Mesenchymal stem cell (in vitro differentiated cells and primary cell): ENCODE measurements around the gene MT2A.

Experiments used
- DNase-seq: peaks from one replicate; pipeline ENCODE4 v3.0.0-alpha.2; 2013
- H2AFZ ChIP-seq: one replicate; pipeline ENCODE4 v1.6.1; 2013; ENCODE audit warnings: low read depth, mild to moderate bottlenecking, control low read depth, inconsistent platforms, low read length, moderate library complexity
- H2AK5ac ChIP-seq: 2 replicates; pipeline ENCODE4 v1.6.1; 2013; ENCODE audit warnings: low read length, moderate library complexity, mild to moderate bottlenecking, inconsistent platforms; ENCODE audit not compliant: severe bottlenecking
- H2BK120ac ChIP-seq: one replicate; pipeline ENCODE4 v1.6.1; 2013; ENCODE audit warnings: low read depth, mild to moderate bottlenecking, inconsistent platforms, low read length, moderate library complexity
- H2BK12ac ChIP-seq, 2 experiments: one replicate each; pipeline ENCODE4 v1.6.1; 2013; ENCODE audit warnings: inconsistent platforms in 2 of 2, low read length in 2 of 2, mild to moderate bottlenecking in 2 of 2, moderate library complexity in 2 of 2, control low read depth in 1 of 2
- H2BK15ac ChIP-seq: one replicate; pipeline ENCODE4 v1.6.1; 2013; ENCODE audit warnings: mild to moderate bottlenecking, low read depth, inconsistent platforms; ENCODE audit not compliant: poor library complexity, severe bottlenecking
- H2BK5ac ChIP-seq: 2 replicates; pipeline ENCODE4 v1.6.1; 2013; ENCODE audit warnings: low read depth, mild to moderate bottlenecking, low read length, control low read depth, inconsistent platforms; ENCODE audit not compliant: poor library complexity, severe bottlenecking
- H3K14ac ChIP-seq, 2 experiments: one replicate each; pipeline ENCODE4 v1.6.1; 2013; ENCODE audit warnings: inconsistent platforms in 2 of 2, low read length in 2 of 2, control low read depth in 1 of 2, mild to moderate bottlenecking in 1 of 2, moderate library complexity in 1 of 2
- H3K18ac ChIP-seq, 2 experiments: one replicate each; pipeline ENCODE4 v1.6.1; 2013; ENCODE audit warnings: inconsistent platforms in 2 of 2, low read length in 2 of 2, control low read depth in 1 of 2, low read depth in 1 of 2, mild to moderate bottlenecking in 1 of 2
- H3K23ac ChIP-seq, 2 experiments: one replicate each; pipeline ENCODE4 v1.6.1; 2013; ENCODE audit warnings: inconsistent platforms in 2 of 2, low read length in 2 of 2, mild to moderate bottlenecking in 2 of 2, moderate library complexity in 2 of 2, control low read depth in 1 of 2
- H3K27ac ChIP-seq: 2 replicates; pipeline ENCODE4 v1.5.1; 2013; ENCODE audit warnings: mild to moderate bottlenecking, moderate library complexity, low read length, control low read depth, inconsistent platforms; ENCODE audit not compliant: poor library complexity, severe bottlenecking
- H3K27me3 ChIP-seq, 2 experiments: 2 replicates each; pipeline versions ENCODE4 v1.6.1 to v1.7.0; 2013; ENCODE audit warnings: low read length in 2 of 2, mild to moderate bottlenecking in 2 of 2, moderate library complexity in 2 of 2, control low read depth in 1 of 2, inconsistent platforms in 1 of 2; ENCODE audit not compliant: control insufficient read depth in 1 of 2, insufficient read depth in 1 of 2
- H3K36me3 ChIP-seq, 2 experiments: 2 replicates each; pipeline versions ENCODE4 v1.6.1 to v1.7.0; 2013; ENCODE audit warnings: low read length in 2 of 2, control low read depth in 1 of 2, inconsistent platforms in 1 of 2, low read depth in 1 of 2, mild to moderate bottlenecking in 1 of 2; ENCODE audit not compliant: insufficient read depth in 2 of 2, control insufficient read depth in 1 of 2
- H3K4ac ChIP-seq, 2 experiments: one replicate each; pipeline ENCODE4 v1.6.1; 2013; ENCODE audit warnings: inconsistent platforms in 2 of 2, low read length in 2 of 2, mild to moderate bottlenecking in 2 of 2, moderate library complexity in 2 of 2, control low read depth in 1 of 2, low read depth in 1 of 2
- H3K4me1 ChIP-seq: 2 replicates; pipeline ENCODE4 v1.6.1; 2013; ENCODE audit warnings: low read depth, low read length, control low read depth; ENCODE audit not compliant: control insufficient read depth, insufficient read depth
- H3K4me2 ChIP-seq: 2 replicates; pipeline ENCODE4 v1.6.1; 2013; ENCODE audit warnings: low read length, mild to moderate bottlenecking, inconsistent platforms; ENCODE audit not compliant: poor library complexity, severe bottlenecking
- H3K4me3 ChIP-seq, 2 experiments: 2 replicates each; pipeline versions ENCODE4 v1.5.1 to v1.7.0; 2013; ENCODE audit warnings: low read length in 2 of 2, mild to moderate bottlenecking in 2 of 2, control low read depth in 1 of 2, low read depth in 1 of 2; ENCODE audit not compliant: insufficient read depth in 1 of 2
- H3K79me1 ChIP-seq: replicated peaks from 2 replicates; pipeline ENCODE4 v1.6.1; 2013; ENCODE audit warnings: mild to moderate bottlenecking, control low read depth, low read length, inconsistent platforms; ENCODE audit not compliant: poor library complexity, severe bottlenecking
- H3K9ac ChIP-seq: 2 replicates; pipeline ENCODE4 v1.7.0; 2013; ENCODE audit warnings: mild to moderate bottlenecking, low read length, moderate library complexity
- H3K9me3 ChIP-seq: 2 replicates; pipeline ENCODE4 v1.7.0; 2013; ENCODE audit warnings: mild to moderate bottlenecking, low read length; ENCODE audit not compliant: control insufficient read depth
- H4K8ac ChIP-seq: one replicate; pipeline ENCODE4 v1.6.1; 2013; ENCODE audit warnings: inconsistent platforms, mild to moderate bottlenecking, low read length, moderate library complexity
- H4K91ac ChIP-seq: one replicate; pipeline ENCODE4 v1.6.1; 2013; ENCODE audit warnings: mild to moderate bottlenecking, low read length, inconsistent platforms
- WGBS: methylation state at CpG from one replicate; pipeline ENCODE4 v1.1.7; 2013; ENCODE audit warnings: mixed read lengths; 5-methylcytosine and 5-hydroxymethylcytosine counted together

The MT2A gene

DNA sequence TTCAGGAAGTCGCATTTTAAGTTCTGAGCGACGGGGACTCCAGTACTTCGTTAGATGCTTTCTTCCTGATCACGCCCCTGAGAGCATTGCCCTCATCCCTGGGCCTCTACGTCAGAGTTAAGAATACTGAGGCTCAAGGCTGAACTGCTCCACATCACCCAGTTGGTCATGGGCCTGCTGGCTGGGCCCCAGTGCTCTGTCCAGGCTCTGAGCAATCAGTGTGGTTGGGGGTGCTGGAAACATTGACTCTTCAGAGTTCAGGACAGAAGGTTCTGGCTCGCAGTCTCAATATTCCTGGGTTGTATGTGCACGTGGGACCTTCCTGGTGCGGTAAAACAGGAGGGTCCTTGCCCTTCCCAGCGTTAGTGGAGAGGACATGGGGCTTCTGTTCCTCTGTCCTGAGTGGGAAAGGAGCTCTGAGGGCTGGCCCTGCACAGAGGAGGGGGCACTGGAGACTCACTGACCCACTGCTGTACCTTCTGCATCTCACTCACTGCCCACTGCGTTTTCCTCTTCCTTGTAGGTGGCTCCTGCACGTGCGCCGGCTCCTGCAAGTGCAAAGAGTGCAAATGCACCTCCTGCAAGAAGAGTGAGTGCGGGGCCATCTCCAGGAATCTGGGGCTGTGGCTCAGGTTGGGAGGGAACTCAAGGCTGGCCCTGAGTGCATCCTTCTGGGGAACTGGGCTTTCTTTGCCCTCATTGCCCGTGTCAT, 17.7 kb downstream of the MT2A start:
- Histone ChIP-seq H3K14ac (peak overlapping the region in 1 of 2 experiments; percentile 96), H3K79me1 (no peaks in the 10 kb centered on the region), H3K27me3 (peaks cover 0 to 1% of the 10 kb centered on the region in 2 experiments), H3K23ac (peak overlapping the region in 1 of 2 experiments; percentile 23), H3K4me2 (peak overlapping the region; percentile 76), H3K4me1 (peaks cover 22% of the 10 kb centered on the region), H3K9me3 (no peaks in the 10 kb centered on the region), H3K18ac (peak overlapping the region; percentile 82 to 90), H3K36me3 (no peaks in the 10 kb centered on the region), H4K8ac (peak overlapping the region; percentile 79), H2BK120ac (no peak overlapping the region), H2BK5ac (no peak overlapping the region), H3K4me3 (peak overlapping the region; percentile 61 to 81), H2BK12ac (peak overlapping the region; percentile 91 to 92), H3K9ac (peak overlapping the region; percentile 94), H2AFZ (peak overlapping the region; percentile 68), H3K4ac (peak overlapping the region; percentile 63 to 66), H2BK15ac (peak overlapping the region; percentile 65), H3K27ac (peak overlapping the region; percentile 55), H2AK5ac (peak overlapping the region; percentile 61), H4K91ac (peak overlapping the region; percentile 34)
- 16% methylated on average over 13 of the region's 16 CpGs for WGBS
- peak; percentile 91 for DNase-seq

DNA sequence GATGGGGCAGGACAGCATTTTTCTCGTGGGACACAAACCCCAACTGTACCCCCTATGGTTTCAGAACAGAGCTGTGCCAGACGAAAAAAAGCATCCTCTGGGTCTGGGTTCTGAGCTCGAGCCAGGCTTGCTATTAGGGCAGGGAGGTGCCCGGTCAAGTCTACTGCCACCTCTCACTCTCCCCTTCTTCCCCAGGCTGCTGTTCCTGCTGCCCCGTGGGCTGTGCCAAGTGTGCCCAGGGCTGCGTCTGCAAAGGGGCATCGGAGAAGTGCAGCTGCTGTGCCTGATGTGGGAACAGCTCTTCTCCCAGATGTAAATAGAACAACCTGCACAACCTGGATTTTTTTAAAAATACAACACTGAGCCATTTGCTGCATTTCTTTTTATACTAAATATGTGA, 18.3 kb downstream of the MT2A start:
- Histone ChIP-seq H3K4me2 (peak overlapping the region; percentile 51), H3K27me3 (peaks cover 0 to 5% of the 10 kb centered on the region in 2 experiments), H3K4ac (peak overlapping the region; percentile 22 to 46), H3K36me3 (no peaks in the 10 kb centered on the region), H3K23ac (no peak overlapping the region), H2AK5ac (no peak overlapping the region), H2AFZ (no peak overlapping the region), H3K18ac (peak overlapping the region in 1 of 2 experiments; percentile 79), H3K4me1 (peaks cover 22% of the 10 kb centered on the region), H2BK120ac (no peak overlapping the region), H3K9ac (peak overlapping the region; percentile 94), H2BK5ac (no peak overlapping the region), H3K14ac (peak overlapping the region in 1 of 2 experiments; percentile 6), H4K8ac (no peak overlapping the region), H3K79me1 (no peaks in the 10 kb centered on the region), H3K27ac (peak overlapping the region; percentile 72), H4K91ac (peak overlapping the region; percentile 64), H3K4me3 (peak overlapping the region in 1 of 2 experiments; percentile 81), H2BK15ac (no peak overlapping the region), H3K9me3 (no peaks in the 10 kb centered on the region), H2BK12ac (peak overlapping the region in 1 of 2 experiments; percentile 79)
- WGBS, result 45% methylated on average over 6 of the region's 7 CpGs
- DNase-seq, result no peak

DNA sequence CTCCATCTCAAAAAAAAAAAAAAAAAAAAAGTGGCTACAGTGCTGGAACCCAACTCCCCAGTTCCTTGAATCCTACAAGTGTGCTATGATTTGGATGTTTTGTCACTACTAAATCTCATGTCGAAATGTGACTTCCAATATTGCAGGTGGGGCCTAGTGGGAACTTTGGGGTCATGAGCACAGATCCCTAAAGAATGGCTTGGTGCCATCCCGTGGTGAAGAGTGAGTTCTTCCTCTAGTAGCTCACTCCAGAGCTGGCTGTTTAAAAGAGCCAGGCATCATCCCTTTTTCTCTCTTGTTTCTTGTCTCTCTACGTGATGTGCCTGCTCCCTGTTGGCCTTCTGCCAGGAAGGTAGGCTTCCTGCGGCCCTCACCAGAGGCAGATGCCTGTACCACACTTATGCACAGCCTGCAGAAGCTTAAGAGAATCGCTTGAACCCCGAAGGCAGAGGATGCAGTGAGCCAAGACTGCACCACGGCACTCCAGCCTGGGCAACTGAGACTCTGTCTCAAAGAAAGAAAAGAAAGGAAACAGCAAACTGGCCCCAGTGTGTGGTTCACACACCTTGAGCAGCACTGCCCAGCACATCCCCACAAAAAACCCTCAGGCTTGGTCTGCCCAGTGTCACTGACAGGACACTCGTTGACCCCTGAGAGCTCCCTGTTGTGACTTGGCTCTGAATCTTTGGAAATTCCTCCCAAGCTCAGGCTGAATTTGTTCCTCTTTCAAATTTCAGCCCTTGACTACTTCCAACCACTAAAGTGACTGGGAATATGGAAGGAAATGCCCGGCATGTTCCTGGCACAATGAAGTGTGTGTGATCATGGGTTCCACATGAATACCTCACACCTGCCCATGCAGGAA, 20.3 kb downstream of the MT2A start:
- Histone ChIP-seq H3K36me3 (no peaks in the 10 kb centered on the region), H2BK120ac (no peak overlapping the region), H3K27me3 (peaks cover 0 to 18% of the 10 kb centered on the region in 2 experiments), H3K4ac (no peak overlapping the region), H4K8ac (no peak overlapping the region), H3K79me1 (no peaks in the 10 kb centered on the region), H4K91ac (no peak overlapping the region), H3K27ac (no peak overlapping the region), H2BK15ac (no peak overlapping the region), H3K14ac (no peak overlapping the region), H3K9me3 (no peaks in the 10 kb centered on the region), H2BK12ac (peak overlapping the region in 1 of 2 experiments; percentile 59), H3K23ac (no peak overlapping the region), H3K4me1 (peaks cover 28% of the 10 kb centered on the region), H3K18ac (peak overlapping the region in 1 of 2 experiments; percentile 46), H2AK5ac (no peak overlapping the region), H2AFZ (no peak overlapping the region), H2BK5ac (no peak overlapping the region), H3K4me2 (no peak overlapping the region), H3K9ac (no peak overlapping the region), H3K4me3 (no peak overlapping the region)
- 81% methylated on average over 9 of the region's 9 CpGs for WGBS
- DNase-seq, result no peak

DNA sequence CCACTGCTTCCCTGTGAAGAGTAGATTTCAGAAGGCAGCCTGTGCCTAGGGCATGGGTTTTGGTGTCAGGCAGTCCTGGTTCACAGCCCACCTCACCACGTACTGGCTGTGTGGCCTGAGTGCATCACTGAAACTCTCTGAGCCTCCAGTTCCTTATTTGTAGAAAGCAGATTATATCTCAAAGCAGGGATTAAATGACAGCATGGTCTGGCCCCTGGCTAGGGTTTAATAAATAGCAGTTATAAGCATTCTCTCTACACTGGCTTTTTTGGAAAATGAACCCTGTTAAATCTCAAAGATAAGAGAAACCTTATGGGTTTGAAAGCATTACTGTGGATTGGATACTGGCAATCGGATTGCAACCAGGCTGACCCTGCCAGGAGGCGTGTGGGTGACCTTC, 21.1 kb downstream of the MT2A start:
- H2BK5ac ChIP-seq, result no peak overlapping the region
- H3K4me2 ChIP-seq, result no peak overlapping the region
- no peaks in the 10 kb centered on the region for H3K79me1 ChIP-seq
- DNase-seq, result no peak
- no peak overlapping the region for H3K27ac ChIP-seq
- H4K91ac ChIP-seq, result no peak overlapping the region
- H3K4me3 ChIP-seq, result no peak overlapping the region
- no peak overlapping the region for H2BK12ac ChIP-seq
- no peaks in the 10 kb centered on the region for H3K36me3 ChIP-seq
- no peak overlapping the region for H2BK120ac ChIP-seq
- H2AK5ac ChIP-seq, result no peak overlapping the region
- no peaks in the 10 kb centered on the region for H3K9me3 ChIP-seq
- 98% methylated on average over 2 of the region's 3 CpGs for WGBS
- H3K18ac ChIP-seq, result no peak overlapping the region
- no peak overlapping the region for H3K23ac ChIP-seq
- peaks cover 0 to 26% of the 10 kb centered on the region in 2 experiments for H3K27me3 ChIP-seq
- no peak overlapping the region for H2AFZ ChIP-seq
- H4K8ac ChIP-seq, result no peak overlapping the region
- H3K4me1 ChIP-seq, result peaks cover 28% of the 10 kb centered on the region
- H2BK15ac ChIP-seq, result no peak overlapping the region
- H3K9ac ChIP-seq, result no peak overlapping the region
- no peak overlapping the region for H3K14ac ChIP-seq
- no peak overlapping the region for H3K4ac ChIP-seq
